Epithelial cell of umbilical artery (primary cell): ENCODE data around the gene ICOSLG. TPM values are rescaled to one million over a fixed set of nuclear protein-coding genes. Genes with fewer than 3 reads are reported as not detected.

Source experiments
- total RNA-seq: library from RNA; depleted of rRNA; stranded (reverse); fragments of >200 nt; gene quantifications from 2 replicates; pipeline ENCODE4 v1.2.3, GENCODE V29; 2014

Gene ICOSLG
- 0.76 and 1.3 TPM in 2 replicates for total RNA-seq

GRCh38 chr21:44240842-44241241 is at the start of gene ICOSLG:
Gene ICOSLG, minus strand, starts transcription at chr21:44240943. Its CDS starts 126 bp downstream, at chr21:44240817.

GRCh38 chr21:44285138-44285992 is 44.6 kb upstream of the ICOSLG start, which contains the start of gene AIRE:
Gene AIRE, plus strand, starts transcription at chr21:44285876. Its CDS starts 131 bp downstream, at chr21:44286007.

GRCh38 chr21:44261675-44262295 is 21.0 kb upstream of the ICOSLG start, which contains the start of gene DNMT3L:
Gene DNMT3L, minus strand, starts transcription at chr21:44261897. Its CDS starts 638 bp downstream, at chr21:44261259.

Other genes with a start within 250 kb of the ICOSLG start
- gene TRAPPC10, start 228.6 kb downstream of the ICOSLG start, total RNA-seq = 14.9 and 19.5 TPM in 2 replicates
- 25.1 and 25.3 TPM in 2 replicates for gene PWP2, start 133.5 kb downstream of the ICOSLG start, total RNA-seq
- 33.0 and 53.9 TPM in 2 replicates for gene GATD3, start 107.3 kb downstream of the ICOSLG start, total RNA-seq
- not detected in 2 replicates for gene DNMT3L, start 21.0 kb upstream of the ICOSLG start, total RNA-seq
- under 0.01 and 0.15 TPM in 2 replicates for gene AIRE, start 44.9 kb upstream of the ICOSLG start, total RNA-seq
- gene PFKL, start 59.1 kb upstream of the ICOSLG start, total RNA-seq = 182 and 235 TPM in 2 replicates
- gene CFAP410, start 98.4 kb upstream of the ICOSLG start, total RNA-seq = 3.5 and 8.4 TPM in 2 replicates
- not detected in 2 replicates for gene TRPM2, start 112.7 kb upstream of the ICOSLG start, total RNA-seq
- 0.61 and 1.9 TPM in 2 replicates for gene LRRC3, start 214.6 kb upstream of the ICOSLG start, total RNA-seq